GM12801 (cell line): Measurements from ENCODE around the gene IQSEC1.

Experiments
- TF ChIP-seq, protein P1 (sequence below): IDR thresholded peaks from one replicate; pipeline ENCODE4 v1.5.1; 2011; ENCODE audit warnings: control low read depth; ENCODE audit not compliant: insufficient read length; ENCODE audit errors: extremely low read depth

IQSEC1 gene

DNA sequence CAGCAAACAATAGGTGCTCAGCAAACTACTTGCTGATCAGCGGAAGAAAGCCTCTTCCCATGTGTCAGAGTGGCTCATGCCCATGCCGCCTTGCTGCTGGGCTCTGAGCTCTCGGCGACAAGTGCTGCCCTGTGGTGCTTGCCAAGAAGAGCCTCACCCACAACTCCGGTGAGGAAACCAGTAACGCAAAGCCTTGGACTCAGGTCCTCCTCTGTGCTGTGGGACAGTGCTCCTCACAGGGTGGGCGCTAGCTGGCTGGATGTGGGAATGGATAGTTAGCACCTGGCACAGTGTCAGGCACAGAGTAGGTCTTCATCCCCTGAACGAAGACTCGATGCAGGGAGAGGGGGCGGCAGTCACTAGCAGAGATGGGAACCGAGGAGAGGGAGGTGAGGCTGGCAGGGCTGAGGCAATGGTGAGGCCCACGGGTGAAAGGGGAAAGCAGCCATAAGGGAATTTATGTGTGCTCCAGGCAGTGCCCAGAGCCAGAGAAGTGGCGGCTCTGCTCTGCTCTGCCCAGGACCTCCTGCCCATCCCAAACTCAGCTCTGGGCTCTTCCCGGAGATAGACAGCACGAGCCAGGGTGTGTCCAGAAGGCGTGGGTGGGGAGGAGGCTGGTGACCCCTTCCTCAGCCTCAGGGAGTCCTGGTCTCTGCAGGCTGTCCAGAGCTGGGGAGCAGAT is 55.7 kb downstream of the IQSEC1 start:
- TF ChIP-seq, protein P1, sequence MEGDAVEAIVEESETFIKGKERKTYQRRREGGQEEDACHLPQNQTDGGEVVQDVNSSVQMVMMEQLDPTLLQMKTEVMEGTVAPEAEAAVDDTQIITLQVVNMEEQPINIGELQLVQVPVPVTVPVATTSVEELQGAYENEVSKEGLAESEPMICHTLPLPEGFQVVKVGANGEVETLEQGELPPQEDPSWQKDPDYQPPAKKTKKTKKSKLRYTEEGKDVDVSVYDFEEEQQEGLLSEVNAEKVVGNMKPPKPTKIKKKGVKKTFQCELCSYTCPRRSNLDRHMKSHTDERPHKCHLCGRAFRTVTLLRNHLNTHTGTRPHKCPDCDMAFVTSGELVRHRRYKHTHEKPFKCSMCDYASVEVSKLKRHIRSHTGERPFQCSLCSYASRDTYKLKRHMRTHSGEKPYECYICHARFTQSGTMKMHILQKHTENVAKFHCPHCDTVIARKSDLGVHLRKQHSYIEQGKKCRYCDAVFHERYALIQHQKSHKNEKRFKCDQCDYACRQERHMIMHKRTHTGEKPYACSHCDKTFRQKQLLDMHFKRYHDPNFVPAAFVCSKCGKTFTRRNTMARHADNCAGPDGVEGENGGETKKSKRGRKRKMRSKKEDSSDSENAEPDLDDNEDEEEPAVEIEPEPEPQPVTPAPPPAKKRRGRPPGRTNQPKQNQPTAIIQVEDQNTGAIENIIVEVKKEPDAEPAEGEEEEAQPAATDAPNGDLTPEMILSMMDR = no peak

DNA sequence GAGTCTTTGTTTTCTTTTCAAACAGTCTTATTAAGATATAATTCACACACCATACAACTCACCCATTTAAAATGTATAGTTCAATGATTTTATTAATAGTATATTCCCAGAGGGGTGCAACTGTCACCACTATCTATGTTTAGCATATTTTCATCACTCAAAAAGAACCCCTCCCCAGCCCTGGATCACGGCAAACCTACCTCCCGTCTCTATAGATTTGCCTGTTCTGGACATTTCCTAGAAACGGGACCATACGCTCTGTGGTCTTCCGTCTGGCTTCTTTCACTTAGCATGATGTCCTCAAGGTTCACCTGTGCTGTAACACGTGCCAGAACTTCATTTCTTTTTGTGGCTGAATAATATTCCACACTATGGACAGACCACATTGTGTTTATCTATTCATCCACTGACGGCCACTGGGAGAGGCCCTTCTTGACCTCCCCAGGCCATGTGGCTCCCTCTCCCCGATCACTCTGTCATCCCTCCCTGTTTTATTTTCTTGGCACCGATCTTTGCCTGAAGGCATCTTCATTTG is 56.4 kb downstream of the IQSEC1 start:
- TF ChIP-seq, protein P1 = no peak

DNA sequence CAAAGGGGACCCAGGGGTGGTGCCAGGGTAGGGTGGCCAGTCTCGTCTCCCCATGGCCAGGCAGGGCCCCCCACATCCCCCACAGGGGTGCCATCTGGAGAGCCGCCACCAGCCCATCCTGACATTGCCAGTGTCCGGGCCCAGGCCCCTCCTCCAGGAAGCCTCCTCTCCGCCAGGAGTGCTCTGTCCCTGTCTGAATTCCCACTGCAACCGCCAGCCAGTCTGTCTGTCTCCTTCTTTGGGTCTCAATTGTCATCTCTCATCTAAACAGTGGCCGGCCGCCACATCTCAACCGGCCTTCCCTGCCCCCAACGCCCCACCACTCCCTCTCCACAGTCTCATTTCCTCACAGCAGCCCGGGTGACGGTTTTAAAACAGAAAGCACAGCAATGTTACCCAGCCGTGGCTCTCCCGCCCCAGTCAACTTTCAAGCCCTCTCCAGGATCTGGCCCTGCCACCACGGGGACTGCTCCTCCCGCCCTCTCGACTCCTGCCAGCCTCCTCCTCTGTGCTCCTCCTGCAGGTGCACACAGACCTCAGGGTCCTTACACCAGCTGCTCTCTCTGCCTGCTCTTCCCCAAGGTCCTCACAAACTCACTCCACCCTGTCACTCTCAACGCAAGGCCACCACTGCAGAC is 57.0 kb downstream of the IQSEC1 start:
- TF ChIP-seq, protein P1 = no peak

GRCh38 chr3:13015286-13016082 is 57.7 kb downstream of the IQSEC1 start:
- TF ChIP-seq, protein P1 = no peak

DNA sequence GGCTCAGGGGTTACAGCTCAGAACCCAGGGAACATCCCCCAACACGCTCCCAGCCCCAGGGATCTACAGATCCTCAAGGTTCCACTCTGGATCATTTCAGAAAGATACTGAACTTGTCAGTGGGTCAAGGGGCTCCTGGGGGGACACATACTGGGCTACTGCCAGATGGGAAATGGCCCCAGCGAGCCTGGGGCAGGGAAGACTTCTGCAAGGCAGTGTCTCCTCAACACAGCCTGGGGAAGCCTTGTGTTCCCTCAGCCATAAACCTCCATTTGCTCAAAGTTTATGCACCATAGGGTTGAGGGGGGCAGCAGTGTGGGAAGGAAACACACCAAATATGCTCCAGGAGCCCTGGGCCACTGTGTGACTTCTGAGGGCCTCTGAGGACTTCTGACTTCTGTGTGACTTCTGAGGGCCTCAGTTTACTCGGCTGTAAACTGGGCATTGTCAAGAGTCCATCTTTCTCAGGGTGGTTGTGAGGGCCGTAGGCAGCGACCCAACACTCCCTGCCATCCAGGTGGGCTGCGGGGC is 58.4 kb downstream of the IQSEC1 start:
- TF ChIP-seq, protein P1 = no peak

DNA sequence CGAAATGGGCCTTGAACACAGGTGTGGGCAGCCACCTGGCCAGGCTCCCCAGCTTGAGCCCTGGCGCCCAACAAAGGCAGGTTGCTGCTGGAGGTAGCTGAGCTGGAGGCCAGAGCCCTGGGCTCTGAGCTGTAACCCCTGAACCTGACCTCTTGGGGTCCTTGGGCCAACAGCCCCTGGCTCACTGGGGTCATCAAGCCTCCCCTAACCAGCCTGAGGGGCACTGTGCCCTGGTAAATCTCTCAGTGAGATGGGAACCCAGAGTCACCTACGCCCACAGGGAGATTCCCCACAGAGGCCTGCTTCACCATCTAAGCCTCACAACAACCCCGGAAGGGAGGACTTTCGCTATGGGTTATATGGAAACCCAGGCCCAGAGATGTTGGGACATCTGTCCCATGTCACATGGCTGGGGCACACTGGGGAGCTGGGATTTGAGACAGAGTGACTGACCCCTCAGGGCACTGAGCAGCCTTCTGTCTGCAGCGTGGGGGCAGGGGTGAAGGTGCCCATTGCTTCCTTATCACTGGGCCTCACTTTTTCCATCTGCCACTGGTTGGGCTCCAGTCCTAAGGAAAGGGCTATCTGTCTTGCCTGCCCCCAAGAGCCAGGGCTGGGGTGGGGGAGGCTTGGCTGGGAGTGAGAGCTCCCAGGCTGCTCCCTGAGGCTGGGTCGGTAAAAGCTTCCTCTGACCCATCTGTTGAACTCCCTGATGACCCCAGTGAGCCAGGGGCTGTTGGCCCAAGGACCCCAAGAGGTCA is 59.1 kb downstream of the IQSEC1 start:
- TF ChIP-seq, protein P1 = no peak
